Measurements from ENCODE around the gene KRT9. TPM values are rescaled to one million over a fixed set of nuclear protein-coding genes. Genes with fewer than 3 reads are reported as not detected.

The KRT9 gene
- total and polyA plus RNA-seq, 4 donors: not detected

- Histone ChIP-seq H3K4me1 (ENCODE audit: control insufficient read depth in 5 of 5, insufficient read depth in 5 of 5, low read length in 5 of 5) (peaks cover 0 to 12% (median 0%) of the 10 kb centered on the region in 5 donors), H3K27me3 (ENCODE audit: control insufficient read depth in 3 of 3, insufficient read depth in 3 of 3, low read length in 2 of 3) (no peaks in the 10 kb centered on the region), H3K36me3 (ENCODE audit: control insufficient read depth in 4 of 4, insufficient read depth in 4 of 4, low read length in 4 of 4) (no peaks in the 10 kb centered on the region), H3K9ac (ENCODE audit: insufficient read depth in 1 of 2, low read length in 2 of 2) (no peak overlapping the region), H3K27ac (ENCODE audit: low read depth in 1 of 2, low read length in 1 of 2) (no peak overlapping the region), H3K9me3 (ENCODE audit: control insufficient read depth in 4 of 4, insufficient read depth in 3 of 4, low read length in 3 of 4) (peaks cover 0 to 2% (median 0%) of the 10 kb centered on the region in 4 donors), H3K4me3 (no peak overlapping the region)
- 86 to 90% methylated on average over 5 of the region's 5 CpGs for WGBS, 2 donors
- TF ChIP-seq, protein P1, sequence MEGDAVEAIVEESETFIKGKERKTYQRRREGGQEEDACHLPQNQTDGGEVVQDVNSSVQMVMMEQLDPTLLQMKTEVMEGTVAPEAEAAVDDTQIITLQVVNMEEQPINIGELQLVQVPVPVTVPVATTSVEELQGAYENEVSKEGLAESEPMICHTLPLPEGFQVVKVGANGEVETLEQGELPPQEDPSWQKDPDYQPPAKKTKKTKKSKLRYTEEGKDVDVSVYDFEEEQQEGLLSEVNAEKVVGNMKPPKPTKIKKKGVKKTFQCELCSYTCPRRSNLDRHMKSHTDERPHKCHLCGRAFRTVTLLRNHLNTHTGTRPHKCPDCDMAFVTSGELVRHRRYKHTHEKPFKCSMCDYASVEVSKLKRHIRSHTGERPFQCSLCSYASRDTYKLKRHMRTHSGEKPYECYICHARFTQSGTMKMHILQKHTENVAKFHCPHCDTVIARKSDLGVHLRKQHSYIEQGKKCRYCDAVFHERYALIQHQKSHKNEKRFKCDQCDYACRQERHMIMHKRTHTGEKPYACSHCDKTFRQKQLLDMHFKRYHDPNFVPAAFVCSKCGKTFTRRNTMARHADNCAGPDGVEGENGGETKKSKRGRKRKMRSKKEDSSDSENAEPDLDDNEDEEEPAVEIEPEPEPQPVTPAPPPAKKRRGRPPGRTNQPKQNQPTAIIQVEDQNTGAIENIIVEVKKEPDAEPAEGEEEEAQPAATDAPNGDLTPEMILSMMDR (IDR thresholded peaks at IDR 0.05; ENCODE audit: control extremely low read depth, extremely low read depth): no peak
- ATAC-seq (ENCODE audit: insufficient read depth, low FRiP score): no peak
- DNase-seq: no peak
These were observed 19.4 kb downstream of the KRT9 start for GRCh38 chr17:41552455-41552854.

DNA sequence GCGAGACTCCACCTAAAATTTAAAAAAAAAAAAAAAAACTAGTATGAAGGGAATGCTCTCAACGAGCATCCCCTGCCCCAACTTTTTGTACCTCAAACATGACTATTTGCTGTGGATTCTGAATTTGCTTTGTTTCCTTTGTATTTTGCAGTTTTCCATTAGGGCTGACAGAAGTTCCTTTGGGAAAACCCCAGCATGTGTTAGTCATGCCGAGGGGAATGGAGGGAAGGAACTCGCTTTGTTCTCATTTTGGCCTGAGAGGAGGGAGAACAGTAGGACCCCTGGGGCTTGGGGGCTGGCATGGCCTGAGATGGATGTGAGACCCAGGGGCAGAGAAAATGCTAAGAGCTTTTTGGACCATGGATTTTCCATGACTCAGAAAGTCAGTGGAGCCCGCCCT, 20.5 kb downstream of the KRT9 start:
- Histone ChIP-seq H3K36me3 (ENCODE audit: control insufficient read depth in 4 of 4, insufficient read depth in 4 of 4, low read length in 4 of 4) (no peaks in the 10 kb centered on the region), H3K27ac (ENCODE audit: low read depth in 1 of 2, low read length in 1 of 2) (no peak overlapping the region), H3K27me3 (ENCODE audit: control insufficient read depth in 3 of 3, insufficient read depth in 3 of 3, low read length in 2 of 3) (no peaks in the 10 kb centered on the region), H3K9me3 (ENCODE audit: control insufficient read depth in 4 of 4, insufficient read depth in 3 of 4, low read length in 3 of 4) (peaks cover 0 to 7% (median 0%) of the 10 kb centered on the region in 4 donors), H3K4me3 (no peak overlapping the region), H3K4me1 (ENCODE audit: control insufficient read depth in 5 of 5, insufficient read depth in 5 of 5, low read length in 5 of 5) (peaks cover 0 to 12% (median 0%) of the 10 kb centered on the region in 5 donors), H3K9ac (ENCODE audit: insufficient read depth in 1 of 2, low read length in 2 of 2) (no peak overlapping the region)
- TF ChIP-seq, protein P1 (IDR thresholded peaks at IDR 0.05; ENCODE audit: control extremely low read depth, extremely low read depth): no peak
- ATAC-seq (ENCODE audit: insufficient read depth, low FRiP score) (no peak), DNase-seq (no peak)
- 66 to 82% methylated on average over 5 of the region's 5 CpGs for WGBS, 2 donors

DNA sequence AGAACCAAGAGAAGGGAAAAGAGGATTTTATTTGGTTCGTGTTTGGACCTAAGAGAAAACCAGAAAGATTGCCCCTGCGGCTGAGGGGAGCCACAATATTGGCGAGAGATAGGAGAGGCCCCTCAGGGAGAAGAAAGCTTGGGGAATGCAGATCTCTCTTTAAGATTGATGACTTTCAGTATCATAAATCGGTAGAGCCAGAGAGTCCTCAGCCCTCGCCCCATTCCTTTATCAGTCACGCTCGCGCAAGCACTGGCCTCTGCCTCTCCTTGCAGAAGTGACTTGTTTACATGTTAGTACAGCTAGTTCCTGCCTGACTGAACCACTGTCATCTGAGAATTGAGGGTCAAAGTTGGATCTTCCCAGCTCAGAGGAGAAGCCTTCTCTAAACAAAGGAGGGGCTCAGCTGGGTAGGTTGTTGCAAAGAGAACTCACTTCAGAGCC, 22.2 kb downstream of the KRT9 start:
- 71 to 81% methylated on average over 8 of the region's 8 CpGs for WGBS, 2 donors
- TF ChIP-seq, protein P1 (IDR thresholded peaks at IDR 0.05; ENCODE audit: control extremely low read depth, extremely low read depth): no peak
- Histone ChIP-seq H3K27ac (ENCODE audit: low read depth in 1 of 2, low read length in 1 of 2) (no peak overlapping the region), H3K36me3 (ENCODE audit: control insufficient read depth in 4 of 4, insufficient read depth in 4 of 4, low read length in 4 of 4) (no peaks in the 10 kb centered on the region), H3K9me3 (ENCODE audit: control insufficient read depth in 4 of 4, insufficient read depth in 3 of 4, low read length in 3 of 4) (peaks cover 0 to 7% (median 0%) of the 10 kb centered on the region in 4 donors), H3K27me3 (ENCODE audit: control insufficient read depth in 3 of 3, insufficient read depth in 3 of 3, low read length in 2 of 3) (no peaks in the 10 kb centered on the region), H3K4me1 (ENCODE audit: control insufficient read depth in 5 of 5, insufficient read depth in 5 of 5, low read length in 5 of 5) (peaks cover 0 to 12% (median 5%) of the 10 kb centered on the region in 5 donors), H3K9ac (ENCODE audit: insufficient read depth in 1 of 2, low read length in 2 of 2) (no peak overlapping the region), H3K4me3 (no peak overlapping the region)
- ATAC-seq (ENCODE audit: insufficient read depth, low FRiP score): no peak
- peak in 1 of 3 donors; percentile 69 for DNase-seq
